ENCODE results near the gene VEGFD. TPM values are rescaled to one million over a fixed set of nuclear protein-coding genes. Genes with fewer than 3 reads are reported as not detected.

VEGFD gene
- polyA plus RNA-seq, 1 experiment, result 0.43 TPM

GRCh38 chrX:15395789-15396188 lies 11.6 kb upstream of the VEGFD start:
- H3K9me3 ChIP-seq (ENCODE audit: control insufficient read depth, insufficient read depth, low read length), result no peaks in the 10 kb centered on the region
- H3K27me3 ChIP-seq (ENCODE audit: control insufficient read depth, insufficient read depth, low read length), result no peaks in the 10 kb centered on the region
- DNase-seq (ENCODE audit: low read depth, low spot score), result no peak
- no peak overlapping the region for H3K27ac ChIP-seq (ENCODE audit: low read depth, low read length)
- ChIA-PET CTCF (no interaction called here), POLR2A (no interaction called here)
- no peak overlapping the region for H3K4me3 ChIP-seq (ENCODE audit: low read depth, low read length)
- TF ChIP-seq CTCF (IDR thresholded peaks at IDR 0.05; ENCODE audit: low read depth, low read length), result no peak

- Histone ChIP-seq H3K27ac (ENCODE audit: low read depth, low read length) (no peak overlapping the region), H3K4me3 (ENCODE audit: low read depth, low read length) (no peak overlapping the region), H3K27me3 (ENCODE audit: control insufficient read depth, insufficient read depth, low read length) (no peaks in the 10 kb centered on the region), H3K9me3 (ENCODE audit: control insufficient read depth, insufficient read depth, low read length) (no peaks in the 10 kb centered on the region)
- ChIA-PET POLR2A (no interaction called here), CTCF (no interaction called here)
- no peak for TF ChIP-seq CTCF (IDR thresholded peaks at IDR 0.05; ENCODE audit: low read depth, low read length)
- DNase-seq (ENCODE audit: low read depth, low spot score), result no peak
Observed at GRCh38 chrX:15391850-15392249, 7.6 kb upstream of the VEGFD start.

GRCh38 chrX:15382813-15383212 lies 1.4 kb downstream of the VEGFD start:
- H3K27ac ChIP-seq (ENCODE audit: low read depth, low read length), result no peak overlapping the region
- no peak for DNase-seq (ENCODE audit: low read depth, low spot score)

GRCh38 chrX:15376956-15377355 lies 7.3 kb downstream of the VEGFD start:
- Histone ChIP-seq H3K27me3 (ENCODE audit: control insufficient read depth, insufficient read depth, low read length) (no peaks in the 10 kb centered on the region), H3K4me3 (ENCODE audit: low read depth, low read length) (no peak overlapping the region), H3K27ac (ENCODE audit: low read depth, low read length) (no peak overlapping the region), H3K9me3 (ENCODE audit: control insufficient read depth, insufficient read depth, low read length) (no peaks in the 10 kb centered on the region)
- no peak for DNase-seq (ENCODE audit: low read depth, low spot score)
- ChIA-PET POLR2A (no interaction called here), CTCF (no interaction called here)
- no peak for TF ChIP-seq CTCF (IDR thresholded peaks at IDR 0.05; ENCODE audit: low read depth, low read length)

More at GRCh38 chrX:15382813-15383212, 1.4 kb downstream of the VEGFD start:
- Histone ChIP-seq H3K4me3 (ENCODE audit: low read depth, low read length) (no peak overlapping the region), H3K27me3 (ENCODE audit: control insufficient read depth, insufficient read depth, low read length) (no peaks in the 10 kb centered on the region), H3K9me3 (ENCODE audit: control insufficient read depth, insufficient read depth, low read length) (no peaks in the 10 kb centered on the region)
- CTCF ChIA-PET, result interaction anchor here (0.7 to 2.2 kb wide), 4 partner anchors 34 to 87 kb away, joined by 3 to 12 read pairs (median 4); no protein-coding TSS in a partner anchor
- TF ChIP-seq CTCF (IDR thresholded peaks at IDR 0.05; ENCODE audit: low read depth, low read length), result 0 out of 2 replicates have a peak, but pooled peaks have one; percentile 9
- POLR2A ChIA-PET, result no interaction called here

- no peak for TF ChIP-seq CTCF (IDR thresholded peaks at IDR 0.05; ENCODE audit: low read depth, low read length)
- no peak overlapping the region for H3K4me3 ChIP-seq (ENCODE audit: low read depth, low read length)
- DNase-seq (ENCODE audit: low read depth, low spot score), result no peak
- ChIA-PET CTCF (interaction anchor here (1.4 to 2.1 kb wide), 3 partner anchors 15 to 94 kb away, joined by 3 to 9 read pairs (median 7); no protein-coding TSS in a partner anchor), POLR2A (no interaction called here)
- no peaks in the 10 kb centered on the region for H3K9me3 ChIP-seq (ENCODE audit: control insufficient read depth, insufficient read depth, low read length)
- peak overlapping the region; percentile 21 for H3K27ac ChIP-seq (ENCODE audit: low read depth, low read length)
- H3K27me3 ChIP-seq (ENCODE audit: control insufficient read depth, insufficient read depth, low read length), result no peaks in the 10 kb centered on the region
Observed at GRCh38 chrX:15373976-15374375, 10.2 kb downstream of the VEGFD start.
